Stimulated activated naive CD8-positive, alpha-beta T cell treated with anti-CD3 and anti-CD28 coated beads, Interleukin-15, Interleukin-2, amounts not matched to agents 100 ng/mL and 50 ng/mL, for 24 hours (primary cell): ENCODE measurements around the gene THAP9.

Experiments used
- H3K27ac Mint-ChIP-seq: one replicate; pipeline ENCODE4 v1.8.0; 2021; ENCODE audit warnings: mild to moderate bottlenecking, mixed read lengths
- H3K27me3 Mint-ChIP-seq: one replicate; pipeline ENCODE4 v1.8.0; 2021; ENCODE audit warnings: mixed read lengths
- H3K36me3 Mint-ChIP-seq: one replicate; pipeline ENCODE4 v1.8.0; 2021; ENCODE audit warnings: low read depth, mixed read lengths
- H3K4me1 Mint-ChIP-seq: one replicate; pipeline ENCODE4 v1.8.0; 2021; ENCODE audit warnings: low read depth, mixed read lengths
- H3K4me3 Mint-ChIP-seq: one replicate; pipeline ENCODE4 v1.8.0; 2021; ENCODE audit warnings: mild to moderate bottlenecking, mixed read lengths
- H3K9me3 Mint-ChIP-seq: one replicate; pipeline ENCODE4 v1.8.0; 2021; ENCODE audit warnings: mixed read lengths

Gene THAP9

GRCh38 chr4:82965763-82966162 is 65.2 kb downstream of the THAP9 start:
- H3K9me3 Mint-ChIP-seq = no peaks in the 10 kb centered on the region
- H3K27ac Mint-ChIP-seq = no peak overlapping the region
- H3K27me3 Mint-ChIP-seq = no peaks in the 10 kb centered on the region
- peaks cover 74% of the 10 kb centered on the region for H3K36me3 Mint-ChIP-seq
- no peak overlapping the region for H3K4me3 Mint-ChIP-seq
- peaks cover 5% of the 10 kb centered on the region for H3K4me1 Mint-ChIP-seq

- Mint-ChIP-seq H3K4me1 (peaks cover 5% of the 10 kb centered on the region), H3K27me3 (no peaks in the 10 kb centered on the region), H3K36me3 (peaks cover 67% of the 10 kb centered on the region), H3K4me3 (no peak overlapping the region), H3K9me3 (no peaks in the 10 kb centered on the region), H3K27ac (no peak overlapping the region)
Observed at GRCh38 chr4:82968972-82969371, 68.4 kb downstream of the THAP9 start.

GRCh38 chr4:82969414-82969813 is 68.9 kb downstream of the THAP9 start:
- no peak overlapping the region for H3K4me3 Mint-ChIP-seq
- no peaks in the 10 kb centered on the region for H3K27me3 Mint-ChIP-seq
- no peak overlapping the region for H3K27ac Mint-ChIP-seq

More at GRCh38 chr4:82969414-82969813, 68.9 kb downstream of the THAP9 start:
- peaks cover 5% of the 10 kb centered on the region for H3K4me1 Mint-ChIP-seq
- no peaks in the 10 kb centered on the region for H3K9me3 Mint-ChIP-seq
- peaks cover 66% of the 10 kb centered on the region for H3K36me3 Mint-ChIP-seq
